GM12878 (cell line): ENCODE results near the gene NT5DC3. TPM values are rescaled to one million over a fixed set of nuclear protein-coding genes. Genes with fewer than 3 reads are reported as not detected.

Experiments
- BCL11A ChIP-seq: IDR thresholded peaks from 2 replicates; pipeline ENCODE4 v1.6.1; 2011; ENCODE audit warnings: low read depth, low read length
- BRCA1 ChIP-seq: IDR thresholded peaks from 2 replicates; pipeline ENCODE4 v1.6.1; 2011; ENCODE audit warnings: low read depth, low read length, improper control_type of control experiment
- FOXK2 ChIP-seq: fragments of 450-650 bp; IDR thresholded peaks from 2 replicates; pipeline ENCODE4 v1.6.1; 2017; ENCODE audit warnings: mild to moderate bottlenecking, moderate library complexity
- STAT3 ChIP-seq: IDR thresholded peaks from 2 replicates; pipeline ENCODE4 v1.6.1; 2011; ENCODE audit warnings: low read depth, low read length, improper control_type of control experiment
- TARDBP ChIP-seq: IDR thresholded peaks from 2 replicates; pipeline ENCODE4 v1.6.1; 2016; ENCODE audit warnings: borderline replicate concordance
- YBX1 ChIP-seq: fragments of 450-650 bp; IDR thresholded peaks from 2 replicates; pipeline ENCODE4 v1.6.1; 2016; ENCODE audit warnings: antibody characterized with exemption
- polyA plus RNA-seq, 11 experiments: library from polyadenylated mRNA; depleted of rRNA in 4 of 11; unstranded in 6 of 11; stranded (reverse) in 5 of 11; fragments of >200 nt; fragmentation: Nextera tagmentation in 4 of 11; fragmentation: Illumina TruSeq in 1 of 11; extraction: Ambion mirVana in 4 of 11; extraction: Trizol in 1 of 11; gene quantifications; 1 replicate in 1 of 11; 2 replicates in 10 of 11; pipeline versions ENCODE4 v1.2.1 to v1.2.3, GENCODE V29; 2011 to 2016; ENCODE audit warnings: inconsistent platforms in 2 of 11, missing spikeins in 2 of 11, low read depth in 1 of 11
- total RNA-seq, 4 experiments: library from RNA; depleted of rRNA in 3 of 4; stranded (reverse); fragments of >200 nt in 3 of 4; fragmentation: Illumina TruSeq in 1 of 4; extraction: Trizol in 1 of 4; gene quantifications; 2 replicates each; pipeline versions ENCODE4 v1.2.1 to v1.2.3, GENCODE V29; 2013 to 2021
- TF ChIP-seq, protein P1 (sequence below): fragments of 450-650 bp; IDR thresholded peaks from 2 replicates; pipeline ENCODE4 v1.6.1; 2017; ENCODE audit warnings: antibody characterized with exemption, mild to moderate bottlenecking, moderate library complexity
- TF ChIP-seq, protein P2 (sequence below): fragments of 450-650 bp; conservative IDR thresholded peaks from 2 replicates; pipeline ENCODE4 v1.6.1; 2017; ENCODE audit warnings: mild to moderate bottlenecking, moderate library complexity

NT5DC3 gene
- total and polyA plus RNA-seq, 10 of the 15 experiments (the other 5 are each of a cell fraction or from before 2014, with no cell fraction given): 2.0 to 12.4 (median 5.9) TPM

DNA sequence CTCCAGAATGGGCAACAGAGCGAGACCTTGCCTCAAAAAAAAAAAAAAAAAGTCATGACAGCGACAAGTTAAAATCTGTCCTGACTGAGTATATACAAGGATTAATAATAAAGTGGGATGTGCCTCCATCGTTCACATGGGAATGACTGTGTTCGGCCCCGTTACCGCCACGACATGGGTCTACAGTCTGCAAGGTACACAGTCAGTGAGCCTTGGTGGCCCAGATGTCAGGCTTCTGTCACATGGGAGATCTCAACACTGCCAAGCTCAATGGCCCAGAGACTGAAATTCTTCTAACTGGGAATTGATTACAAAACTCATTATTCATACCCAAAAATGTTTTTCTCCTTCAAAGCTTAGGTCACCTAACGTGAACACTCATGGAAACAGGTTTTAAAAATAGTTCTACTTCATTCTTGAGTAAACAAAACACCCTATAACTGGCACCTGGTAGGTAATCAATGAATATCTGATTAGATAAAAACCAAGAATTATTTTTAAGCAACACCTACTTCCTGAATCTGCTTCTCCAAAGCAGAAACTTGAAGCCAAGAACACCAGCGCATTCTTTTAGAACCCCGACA is 66.0 kb downstream of the NT5DC3 start (continued):
- TF ChIP-seq FOXK2: no peak
- no peak for TF ChIP-seq BCL11A
- TF ChIP-seq STAT3: no peak
- TF ChIP-seq, protein P1, sequence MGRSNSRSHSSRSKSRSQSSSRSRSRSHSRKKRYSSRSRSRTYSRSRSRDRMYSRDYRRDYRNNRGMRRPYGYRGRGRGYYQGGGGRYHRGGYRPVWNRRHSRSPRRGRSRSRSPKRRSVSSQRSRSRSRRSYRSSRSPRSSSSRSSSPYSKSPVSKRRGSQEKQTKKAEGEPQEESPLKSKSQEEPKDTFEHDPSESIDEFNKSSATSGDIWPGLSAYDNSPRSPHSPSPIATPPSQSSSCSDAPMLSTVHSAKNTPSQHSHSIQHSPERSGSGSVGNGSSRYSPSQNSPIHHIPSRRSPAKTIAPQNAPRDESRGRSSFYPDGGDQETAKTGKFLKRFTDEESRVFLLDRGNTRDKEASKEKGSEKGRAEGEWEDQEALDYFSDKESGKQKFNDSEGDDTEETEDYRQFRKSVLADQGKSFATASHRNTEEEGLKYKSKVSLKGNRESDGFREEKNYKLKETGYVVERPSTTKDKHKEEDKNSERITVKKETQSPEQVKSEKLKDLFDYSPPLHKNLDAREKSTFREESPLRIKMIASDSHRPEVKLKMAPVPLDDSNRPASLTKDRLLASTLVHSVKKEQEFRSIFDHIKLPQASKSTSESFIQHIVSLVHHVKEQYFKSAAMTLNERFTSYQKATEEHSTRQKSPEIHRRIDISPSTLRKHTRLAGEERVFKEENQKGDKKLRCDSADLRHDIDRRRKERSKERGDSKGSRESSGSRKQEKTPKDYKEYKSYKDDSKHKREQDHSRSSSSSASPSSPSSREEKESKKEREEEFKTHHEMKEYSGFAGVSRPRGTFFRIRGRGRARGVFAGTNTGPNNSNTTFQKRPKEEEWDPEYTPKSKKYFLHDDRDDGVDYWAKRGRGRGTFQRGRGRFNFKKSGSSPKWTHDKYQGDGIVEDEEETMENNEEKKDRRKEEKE: no peak
- no peak for TF ChIP-seq BRCA1
- TF ChIP-seq YBX1: no peak
- TF ChIP-seq, protein P2, sequence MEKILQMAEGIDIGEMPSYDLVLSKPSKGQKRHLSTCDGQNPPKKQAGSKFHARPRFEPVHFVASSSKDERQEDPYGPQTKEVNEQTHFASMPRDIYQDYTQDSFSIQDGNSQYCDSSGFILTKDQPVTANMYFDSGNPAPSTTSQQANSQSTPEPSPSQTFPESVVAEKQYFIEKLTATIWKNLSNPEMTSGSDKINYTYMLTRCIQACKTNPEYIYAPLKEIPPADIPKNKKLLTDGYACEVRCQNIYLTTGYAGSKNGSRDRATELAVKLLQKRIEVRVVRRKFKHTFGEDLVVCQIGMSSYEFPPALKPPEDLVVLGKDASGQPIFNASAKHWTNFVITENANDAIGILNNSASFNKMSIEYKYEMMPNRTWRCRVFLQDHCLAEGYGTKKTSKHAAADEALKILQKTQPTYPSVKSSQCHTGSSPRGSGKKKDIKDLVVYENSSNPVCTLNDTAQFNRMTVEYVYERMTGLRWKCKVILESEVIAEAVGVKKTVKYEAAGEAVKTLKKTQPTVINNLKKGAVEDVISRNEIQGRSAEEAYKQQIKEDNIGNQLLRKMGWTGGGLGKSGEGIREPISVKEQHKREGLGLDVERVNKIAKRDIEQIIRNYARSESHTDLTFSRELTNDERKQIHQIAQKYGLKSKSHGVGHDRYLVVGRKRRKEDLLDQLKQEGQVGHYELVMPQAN: no peak
- no peak for TF ChIP-seq TARDBP
- TF ChIP-seq, all 136 proteins: peak for 0
